ENCODE measurements around the gene GRID2.

GRID2 gene

GRCh38 chr4:93760284-93760683 lies 1456.5 kb downstream of the GRID2 start:
- no peak overlapping the region for H3K9ac ChIP-seq (ENCODE audit: low read length)

GRCh38 chr4:93761286-93761685 lies 1457.5 kb downstream of the GRID2 start:
- no peak overlapping the region for H3K27ac ChIP-seq (ENCODE audit: low read depth, low read length)
- H3K4me3 ChIP-seq (ENCODE audit: low read length) = no peak overlapping the region
- no peaks in the 10 kb centered on the region for H3K4me1 ChIP-seq (ENCODE audit: control insufficient read depth, insufficient read depth, low read length)
- no peaks in the 10 kb centered on the region for H3K27me3 ChIP-seq (ENCODE audit: control insufficient read depth, insufficient read depth, low read length)
- no peaks in the 10 kb centered on the region for H3K36me3 ChIP-seq (ENCODE audit: control insufficient read depth, insufficient read depth, low read length)
- H3K9ac ChIP-seq (ENCODE audit: low read length) = no peak overlapping the region

More at GRCh38 chr4:93760284-93760683, 1456.5 kb downstream of the GRID2 start:
- Histone ChIP-seq H3K27me3 (ENCODE audit: control insufficient read depth, insufficient read depth, low read length) (no peaks in the 10 kb centered on the region), H3K4me1 (ENCODE audit: control insufficient read depth, insufficient read depth, low read length) (no peaks in the 10 kb centered on the region), H3K27ac (ENCODE audit: low read depth, low read length) (no peak overlapping the region), H3K36me3 (ENCODE audit: control insufficient read depth, insufficient read depth, low read length) (no peaks in the 10 kb centered on the region), H3K4me3 (ENCODE audit: low read length) (no peak overlapping the region)

GRCh38 chr4:93764639-93765246 lies 1461.0 kb downstream of the GRID2 start:
- Histone ChIP-seq H3K9ac (ENCODE audit: low read length) (no peak overlapping the region), H3K36me3 (ENCODE audit: control insufficient read depth, insufficient read depth, low read length) (no peaks in the 10 kb centered on the region), H3K27me3 (ENCODE audit: control insufficient read depth, insufficient read depth, low read length) (no peaks in the 10 kb centered on the region), H3K4me3 (ENCODE audit: low read length) (no peak overlapping the region), H3K4me1 (ENCODE audit: control insufficient read depth, insufficient read depth, low read length) (no peaks in the 10 kb centered on the region), H3K27ac (ENCODE audit: low read depth, low read length) (no peak overlapping the region)

GRCh38 chr4:93767917-93768316 lies 1464.2 kb downstream of the GRID2 start:
- Histone ChIP-seq H3K27me3 (ENCODE audit: control insufficient read depth, insufficient read depth, low read length) (no peaks in the 10 kb centered on the region), H3K4me3 (ENCODE audit: low read length) (no peak overlapping the region), H3K27ac (ENCODE audit: low read depth, low read length) (no peak overlapping the region), H3K4me1 (ENCODE audit: control insufficient read depth, insufficient read depth, low read length) (no peaks in the 10 kb centered on the region), H3K9ac (ENCODE audit: low read length) (no peak overlapping the region), H3K36me3 (ENCODE audit: control insufficient read depth, insufficient read depth, low read length) (no peaks in the 10 kb centered on the region)

GRCh38 chr4:93770201-93770600 lies 1466.4 kb downstream of the GRID2 start:
- no peak overlapping the region for H3K27ac ChIP-seq (ENCODE audit: low read depth, low read length)
- no peaks in the 10 kb centered on the region for H3K4me1 ChIP-seq (ENCODE audit: control insufficient read depth, insufficient read depth, low read length)
- H3K27me3 ChIP-seq (ENCODE audit: control insufficient read depth, insufficient read depth, low read length) = no peaks in the 10 kb centered on the region
- no peaks in the 10 kb centered on the region for H3K36me3 ChIP-seq (ENCODE audit: control insufficient read depth, insufficient read depth, low read length)
- no peak overlapping the region for H3K4me3 ChIP-seq (ENCODE audit: low read length)
- no peak overlapping the region for H3K9ac ChIP-seq (ENCODE audit: low read length)

- Histone ChIP-seq H3K4me1 (ENCODE audit: control insufficient read depth, insufficient read depth, low read length) (no peaks in the 10 kb centered on the region), H3K4me3 (ENCODE audit: low read length) (no peak overlapping the region), H3K27ac (ENCODE audit: low read depth, low read length) (no peak overlapping the region), H3K27me3 (ENCODE audit: control insufficient read depth, insufficient read depth, low read length) (no peaks in the 10 kb centered on the region), H3K36me3 (ENCODE audit: control insufficient read depth, insufficient read depth, low read length) (no peaks in the 10 kb centered on the region), H3K9ac (ENCODE audit: low read length) (no peak overlapping the region)
Observed at GRCh38 chr4:93771640-93772411, 1468.1 kb downstream of the GRID2 start.

GRCh38 chr4:93772858-93773257 lies 1469.1 kb downstream of the GRID2 start:
- Histone ChIP-seq H3K9ac (ENCODE audit: low read length) (no peak overlapping the region), H3K36me3 (ENCODE audit: control insufficient read depth, insufficient read depth, low read length) (no peaks in the 10 kb centered on the region), H3K4me3 (ENCODE audit: low read length) (no peak overlapping the region), H3K4me1 (ENCODE audit: control insufficient read depth, insufficient read depth, low read length) (no peaks in the 10 kb centered on the region), H3K27ac (ENCODE audit: low read depth, low read length) (no peak overlapping the region), H3K27me3 (ENCODE audit: control insufficient read depth, insufficient read depth, low read length) (no peaks in the 10 kb centered on the region)

- Histone ChIP-seq H3K4me1 (ENCODE audit: control insufficient read depth, insufficient read depth, low read length) (no peaks in the 10 kb centered on the region), H3K36me3 (ENCODE audit: control insufficient read depth, insufficient read depth, low read length) (no peaks in the 10 kb centered on the region), H3K4me3 (ENCODE audit: low read length) (no peak overlapping the region), H3K27ac (ENCODE audit: low read depth, low read length) (no peak overlapping the region), H3K9ac (ENCODE audit: low read length) (no peak overlapping the region), H3K27me3 (ENCODE audit: control insufficient read depth, insufficient read depth, low read length) (no peaks in the 10 kb centered on the region)
Observed at GRCh38 chr4:93775551-93775950, 1471.8 kb downstream of the GRID2 start.

GRCh38 chr4:93776386-93777080 lies 1472.8 kb downstream of the GRID2 start:
- no peaks in the 10 kb centered on the region for H3K27me3 ChIP-seq (ENCODE audit: control insufficient read depth, insufficient read depth, low read length)
- no peak overlapping the region for H3K9ac ChIP-seq (ENCODE audit: low read length)
- no peak overlapping the region for H3K27ac ChIP-seq (ENCODE audit: low read depth, low read length)
- no peak overlapping the region for H3K4me3 ChIP-seq (ENCODE audit: low read length)
- no peaks in the 10 kb centered on the region for H3K36me3 ChIP-seq (ENCODE audit: control insufficient read depth, insufficient read depth, low read length)
- H3K4me1 ChIP-seq (ENCODE audit: control insufficient read depth, insufficient read depth, low read length) = no peaks in the 10 kb centered on the region

- no peaks in the 10 kb centered on the region for H3K27me3 ChIP-seq (ENCODE audit: control insufficient read depth, insufficient read depth, low read length)
- no peaks in the 10 kb centered on the region for H3K36me3 ChIP-seq (ENCODE audit: control insufficient read depth, insufficient read depth, low read length)
- H3K27ac ChIP-seq (ENCODE audit: low read depth, low read length) = no peak overlapping the region
- no peak overlapping the region for H3K4me3 ChIP-seq (ENCODE audit: low read length)
- H3K4me1 ChIP-seq (ENCODE audit: control insufficient read depth, insufficient read depth, low read length) = no peaks in the 10 kb centered on the region
- no peak overlapping the region for H3K9ac ChIP-seq (ENCODE audit: low read length)
Observed at GRCh38 chr4:93777081-93777460, 1473.3 kb downstream of the GRID2 start.

- Histone ChIP-seq H3K4me3 (ENCODE audit: low read length) (no peak overlapping the region), H3K27me3 (ENCODE audit: control insufficient read depth, insufficient read depth, low read length) (no peaks in the 10 kb centered on the region), H3K9ac (ENCODE audit: low read length) (no peak overlapping the region), H3K36me3 (ENCODE audit: control insufficient read depth, insufficient read depth, low read length) (no peaks in the 10 kb centered on the region), H3K27ac (ENCODE audit: low read depth, low read length) (no peak overlapping the region), H3K4me1 (ENCODE audit: control insufficient read depth, insufficient read depth, low read length) (no peaks in the 10 kb centered on the region)
Observed at GRCh38 chr4:93779228-93779627, 1475.5 kb downstream of the GRID2 start.

GRCh38 chr4:93780080-93780479 lies 1476.3 kb downstream of the GRID2 start:
- Histone ChIP-seq H3K4me1 (ENCODE audit: control insufficient read depth, insufficient read depth, low read length) (no peaks in the 10 kb centered on the region), H3K9ac (ENCODE audit: low read length) (no peak overlapping the region), H3K4me3 (ENCODE audit: low read length) (no peak overlapping the region), H3K27ac (ENCODE audit: low read depth, low read length) (no peak overlapping the region), H3K27me3 (ENCODE audit: control insufficient read depth, insufficient read depth, low read length) (no peaks in the 10 kb centered on the region), H3K36me3 (ENCODE audit: control insufficient read depth, insufficient read depth, low read length) (no peaks in the 10 kb centered on the region)
